Eye (tissue), 1 donor: ENCODE measurements around the gene NAALADL1.

Source experiments
- DNase-seq: peaks from one replicate; pipeline ENCODE4 v3.0.0-alpha.2; 2015

Gene NAALADL1

DNA sequence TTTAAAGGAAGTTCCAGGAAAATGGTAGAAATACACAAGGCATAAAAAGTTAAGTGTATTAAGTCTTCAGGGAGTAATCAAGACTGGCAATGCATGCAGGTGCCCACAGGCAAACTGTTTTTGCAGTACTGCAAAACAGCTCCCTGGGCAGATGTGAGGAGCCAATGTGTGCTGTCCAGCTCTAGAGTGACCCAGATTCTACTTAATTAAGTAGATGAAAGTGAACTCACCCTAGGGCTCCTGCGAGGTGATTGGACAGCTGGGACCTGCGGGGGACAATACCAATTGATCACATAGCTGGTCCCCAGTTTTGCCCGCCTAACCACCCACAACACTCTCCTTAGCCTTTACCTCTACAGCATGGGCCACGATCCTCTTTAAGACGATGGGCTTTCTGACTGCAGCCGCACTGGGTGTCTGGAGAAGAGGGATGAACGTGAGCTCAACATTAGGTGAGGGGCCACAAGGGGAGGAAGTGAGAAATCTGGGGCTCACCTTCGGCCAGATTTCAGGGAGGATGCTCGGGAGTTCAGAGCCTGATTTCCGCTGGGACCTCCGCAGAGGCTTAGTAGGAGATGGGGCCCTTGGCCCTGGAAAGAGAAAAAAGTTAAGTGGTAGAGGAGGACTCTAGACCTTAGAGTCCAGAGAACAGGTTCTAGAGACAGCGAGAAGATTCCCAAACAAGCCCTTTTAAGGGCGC is 24.9 kb upstream of the NAALADL1 start:
- no peak for DNase-seq

- DNase-seq = no peak
Observed at GRCh38 chr11:65078786-65079342, 20.5 kb upstream of the NAALADL1 start.

DNA sequence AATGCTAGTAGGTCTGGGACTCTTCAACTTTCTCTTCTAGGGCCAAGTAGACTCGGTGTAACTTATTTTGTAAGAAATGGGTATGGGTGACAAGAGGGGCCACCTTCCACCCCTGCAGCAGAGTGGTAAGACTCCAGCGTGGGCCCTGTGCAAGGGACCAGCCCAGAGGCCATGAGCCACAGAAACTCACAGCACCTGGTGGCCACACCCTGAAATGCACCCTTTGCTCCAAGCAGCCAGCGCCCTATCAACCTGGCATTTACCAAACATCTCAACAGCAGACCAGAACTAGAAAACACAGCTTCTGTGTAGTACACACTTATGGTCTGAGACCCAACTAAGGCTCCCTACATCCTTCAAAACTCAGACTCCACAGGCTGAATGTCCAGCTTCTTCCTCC is 19.8 kb upstream of the NAALADL1 start:
- DNase-seq = peak; percentile 29

- DNase-seq = no peak
Observed at GRCh38 chr11:65077451-65077850, 19.1 kb upstream of the NAALADL1 start.

GRCh38 chr11:65072631-65072966 is 14.2 kb upstream of the NAALADL1 start:
- no peak for DNase-seq

DNA sequence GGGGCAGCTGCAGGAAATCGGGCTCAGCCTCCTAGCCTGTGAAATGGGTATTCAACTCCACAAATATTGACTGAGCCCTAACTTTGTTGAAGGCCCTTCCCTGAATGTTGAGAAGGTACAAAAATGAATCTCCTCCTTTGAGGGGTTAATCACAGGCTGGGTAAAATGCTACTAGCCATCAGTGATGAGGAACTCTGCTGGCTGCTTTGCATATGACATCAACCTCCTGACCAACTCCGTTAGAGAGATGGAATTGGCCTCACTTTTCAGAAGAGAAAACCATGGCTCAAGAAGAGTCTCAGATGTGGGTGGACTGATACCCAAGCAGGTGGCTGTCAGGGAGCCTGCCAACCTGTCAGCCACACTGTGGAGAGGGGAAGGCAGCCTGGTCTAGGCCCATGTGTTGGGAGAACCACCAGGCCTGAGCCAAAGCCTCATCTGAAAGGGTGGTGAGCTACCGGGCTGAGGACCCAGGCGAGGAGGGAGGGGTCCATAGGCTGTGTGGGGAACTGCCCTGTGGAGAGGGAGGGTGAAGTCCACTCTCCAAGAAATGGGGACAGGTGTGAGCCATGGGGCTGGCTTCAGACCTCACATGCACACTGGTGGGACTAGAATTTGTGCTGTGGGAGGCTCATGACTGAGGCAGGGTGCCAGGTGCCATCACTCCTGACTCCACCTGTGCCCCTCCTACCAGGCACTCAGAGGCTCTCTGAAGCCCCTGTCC is 13.7 kb upstream of the NAALADL1 start:
- DNase-seq = no peak

- DNase-seq = no peak
Observed at GRCh38 chr11:65069217-65069616, 10.9 kb upstream of the NAALADL1 start.

DNA sequence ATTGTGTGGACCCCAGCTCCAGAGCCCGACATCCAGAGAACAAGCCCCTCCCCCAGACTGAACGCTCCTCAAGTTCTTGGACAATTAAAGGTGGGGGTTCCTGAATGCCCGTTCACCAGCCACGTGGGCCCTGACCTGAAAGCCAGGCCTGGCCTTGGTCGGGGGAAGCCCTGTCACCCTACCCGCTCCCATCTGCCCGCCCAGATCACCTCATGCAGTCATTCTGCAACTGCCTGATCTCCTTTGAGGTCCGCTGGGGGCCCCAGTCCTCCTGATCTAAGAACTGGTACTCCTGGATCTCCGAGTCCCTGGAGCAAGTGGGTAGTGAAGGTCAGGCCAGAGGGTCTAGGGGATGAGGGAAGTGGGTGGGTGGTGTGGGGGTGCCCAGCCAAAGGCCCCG is 9.1 kb upstream of the NAALADL1 start:
- no peak for DNase-seq

- peak; percentile 8 for DNase-seq
Observed at GRCh38 chr11:65066805-65067291, 8.5 kb upstream of the NAALADL1 start.

DNA sequence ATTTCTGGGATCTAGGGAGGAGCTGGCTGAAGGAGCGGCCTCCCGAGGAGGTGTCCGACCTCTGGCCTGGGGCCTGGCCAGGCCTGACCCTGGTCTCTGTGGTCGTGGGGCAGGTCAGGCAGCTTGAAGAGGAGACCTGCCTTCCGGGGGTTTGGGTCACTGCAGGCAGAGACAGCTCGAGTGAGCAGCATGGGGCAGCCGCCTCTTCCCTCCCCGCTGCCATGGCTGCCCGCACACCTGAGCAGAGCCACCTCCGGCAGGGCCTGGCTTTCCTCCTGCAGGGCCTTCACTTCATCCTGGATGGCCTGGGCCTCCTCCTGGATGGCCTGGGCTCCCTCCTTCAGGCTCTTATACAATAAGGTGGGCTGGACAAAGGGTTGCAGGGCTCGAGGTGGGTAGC is 8.0 kb upstream of the NAALADL1 start:
- no peak for DNase-seq

DNA sequence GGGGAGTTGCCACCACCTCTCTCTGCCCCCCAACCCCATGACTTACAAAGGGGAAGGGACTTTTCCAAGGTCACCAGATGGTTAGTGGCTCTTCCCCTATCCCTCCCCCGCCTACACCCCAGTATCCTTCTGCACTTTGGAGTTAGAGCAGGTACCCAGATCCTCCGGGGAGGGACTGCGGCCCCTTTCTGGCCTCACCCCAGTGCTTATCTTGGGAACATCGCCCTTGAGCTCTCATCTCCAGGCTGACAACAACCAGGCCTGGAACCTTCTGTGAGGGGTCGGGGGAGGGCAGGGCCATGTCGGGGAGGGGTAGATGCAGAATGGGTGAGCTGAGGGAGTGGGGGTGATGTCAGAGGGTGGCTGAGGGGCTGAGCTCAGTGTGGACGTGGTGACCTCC is 7.5 kb upstream of the NAALADL1 start:
- DNase-seq = no peak

- no peak for DNase-seq
Observed at GRCh38 chr11:65064847-65065240, 6.5 kb upstream of the NAALADL1 start.

GRCh38 chr11:65063532-65063931 is 5.2 kb upstream of the NAALADL1 start:
- DNase-seq = no peak

DNA sequence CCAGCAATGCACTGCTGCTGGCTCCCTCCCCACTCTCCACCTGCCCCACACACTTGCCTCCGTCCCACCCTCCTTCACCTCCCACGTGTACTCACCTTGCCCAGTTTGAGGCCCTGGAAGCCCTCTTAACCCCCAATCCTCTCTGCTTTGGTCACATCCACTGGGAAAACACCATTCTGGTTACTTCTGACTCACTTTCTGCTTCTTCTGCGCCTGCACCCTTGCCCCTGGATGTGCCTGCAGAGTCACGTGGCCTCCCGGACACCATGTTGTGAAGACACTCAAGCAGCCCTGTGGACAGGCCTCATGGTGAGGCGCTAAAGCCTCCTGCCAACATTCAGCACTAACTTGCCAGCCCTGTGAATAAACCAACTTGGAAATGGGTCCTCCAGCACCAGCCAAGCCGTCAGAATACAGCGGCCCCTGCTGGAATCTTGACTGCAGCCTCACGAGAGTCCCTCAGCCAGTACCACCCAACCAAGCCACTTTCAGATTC is 2.6 kb upstream of the NAALADL1 start:
- no peak for DNase-seq

GRCh38 chr11:65059959-65060824 is 1.8 kb upstream of the NAALADL1 start:
- DNase-seq = no peak

DNA sequence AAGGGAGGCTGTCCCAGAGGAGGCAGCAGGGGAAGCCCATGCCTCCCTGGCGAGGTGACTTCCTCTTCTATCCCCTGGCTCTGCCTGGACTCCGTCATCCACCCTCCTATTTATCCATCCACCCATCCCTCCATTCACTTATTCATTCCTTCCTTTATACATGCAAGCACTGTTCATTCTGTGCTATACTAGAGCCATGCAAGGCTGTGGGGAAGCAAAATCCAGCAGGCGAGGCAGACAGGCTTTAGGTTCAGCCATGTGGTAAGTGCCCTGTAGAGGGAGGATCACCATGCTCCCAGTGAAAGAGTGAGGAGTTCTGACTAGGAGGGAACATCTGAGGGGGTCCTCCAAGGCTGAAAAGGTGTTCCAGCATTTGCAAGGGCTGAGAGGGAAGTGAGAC is 1.2 kb upstream of the NAALADL1 start:
- no peak for DNase-seq

DNA sequence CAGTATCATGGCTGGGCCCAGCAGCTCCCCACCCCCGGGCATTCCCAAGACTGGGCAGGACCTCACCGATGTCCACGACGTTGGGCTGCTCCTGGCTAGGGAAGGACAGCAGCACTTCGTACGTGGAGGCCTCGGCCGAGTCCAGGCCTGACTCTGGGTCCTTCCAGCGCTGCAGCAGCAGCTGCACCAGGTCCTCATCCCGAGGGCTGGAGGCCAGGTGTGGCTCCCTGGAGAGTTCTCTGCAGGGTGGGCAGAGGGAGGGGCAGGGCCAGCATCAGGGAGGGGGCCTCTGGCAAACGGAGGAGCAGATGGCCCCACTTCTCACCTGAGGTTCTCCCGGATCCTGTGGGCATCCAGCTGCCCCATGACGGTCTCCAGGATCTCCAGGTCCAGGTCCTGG is 341 bp downstream of the NAALADL1 start:
- DNase-seq = no peak

DNA sequence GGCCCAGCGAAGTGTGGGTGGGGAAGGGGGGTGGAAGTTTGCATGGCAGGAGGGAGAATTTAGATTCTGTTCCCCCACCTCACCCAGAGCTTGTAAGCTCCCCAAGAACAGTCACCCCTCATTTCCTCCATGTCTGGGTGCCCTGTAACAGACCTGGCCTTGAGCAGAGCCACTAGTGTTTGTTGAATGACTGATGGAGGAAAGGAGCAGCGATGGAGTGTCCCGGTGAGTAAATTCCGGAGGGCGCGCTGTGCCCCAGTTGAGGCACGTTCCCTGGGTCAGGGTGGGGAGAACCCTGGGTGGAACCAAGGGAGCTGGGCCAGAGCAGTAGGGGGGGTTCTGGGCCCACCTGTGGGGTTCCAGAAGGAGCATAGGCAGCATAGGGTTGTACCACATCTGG is 827 bp downstream of the NAALADL1 start:
- DNase-seq = no peak

GRCh38 chr11:65056999-65057398 is 1.4 kb downstream of the NAALADL1 start:
- DNase-seq = no peak

DNA sequence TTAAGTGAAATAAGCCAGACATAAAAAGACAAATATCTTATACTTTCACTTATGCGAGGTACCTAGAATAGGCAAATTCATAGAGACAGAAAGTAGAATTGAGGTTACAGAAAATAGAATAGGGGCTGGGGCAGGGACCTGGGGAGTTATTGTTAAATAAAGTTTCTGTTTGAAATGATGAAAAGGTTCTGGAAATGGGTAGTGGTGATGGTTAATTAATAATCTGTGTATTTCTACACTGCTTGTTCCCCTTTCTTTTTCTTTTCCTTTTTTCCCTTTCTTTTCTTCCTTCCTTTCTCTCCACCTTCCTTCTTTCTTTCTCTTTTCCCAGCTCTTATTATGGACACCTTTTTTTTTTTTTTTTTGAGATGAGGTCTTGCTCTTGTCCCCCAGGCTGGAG is 2.8 kb downstream of the NAALADL1 start:
- no peak for DNase-seq

DNA sequence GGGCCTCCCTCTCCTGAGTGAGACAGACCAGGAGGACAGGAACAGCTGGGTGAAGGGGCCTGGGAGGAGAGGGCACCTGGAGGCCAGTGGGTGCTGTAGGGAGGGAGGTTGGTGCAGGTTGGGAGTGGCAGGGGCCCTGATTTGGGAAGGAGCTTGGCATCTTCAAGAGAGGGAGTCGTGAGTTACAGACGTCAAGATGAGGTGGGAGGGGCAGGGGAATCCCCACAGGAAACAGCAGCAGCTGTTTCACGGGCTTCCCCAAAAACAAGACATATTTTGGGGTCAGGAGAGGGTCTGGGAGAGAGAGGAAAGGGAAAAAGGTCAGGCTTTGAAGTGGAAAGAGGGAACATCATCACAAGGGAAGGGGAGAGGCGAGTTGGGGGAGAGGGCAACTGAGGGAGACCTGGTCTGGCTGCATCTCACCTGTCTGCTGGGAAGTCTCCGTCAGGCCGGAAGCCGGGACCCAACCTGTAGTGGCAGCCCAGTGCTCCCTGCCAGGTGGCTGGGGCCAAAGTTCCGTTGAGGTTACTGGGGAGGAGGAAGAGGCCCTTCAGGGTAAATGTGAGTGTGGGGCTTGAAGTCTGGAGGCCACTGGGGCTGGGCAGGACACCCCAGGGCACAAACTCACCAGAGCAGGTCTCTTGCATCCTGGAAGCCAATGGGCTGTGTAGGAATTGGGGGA is 4.4 kb downstream of the NAALADL1 start:
- no peak for DNase-seq

DNA sequence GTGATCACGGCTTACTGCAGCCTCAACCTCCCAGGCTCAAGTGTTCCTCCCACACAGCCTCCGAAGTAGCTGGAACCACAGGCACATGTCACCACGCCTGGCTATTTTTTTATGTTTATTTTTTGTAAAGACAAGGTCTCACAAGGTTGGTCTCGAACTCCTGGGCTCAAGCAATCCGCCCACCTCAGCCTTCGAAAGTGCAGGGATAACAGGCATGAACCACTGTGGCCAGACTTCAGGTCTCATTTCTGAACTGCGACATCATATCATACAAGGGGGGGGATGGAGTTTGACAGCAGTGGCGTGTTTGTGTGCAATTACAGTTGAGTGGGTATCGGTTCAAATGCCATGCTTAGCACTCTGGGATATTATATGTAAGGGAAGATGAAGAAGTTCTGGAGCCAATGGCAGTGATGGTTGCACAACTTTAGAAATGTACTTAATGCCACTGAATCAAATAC is 6.9 kb downstream of the NAALADL1 start:
- DNase-seq = no peak
